Stimulated activated CD4-positive, alpha-beta T cell treated with anti-CD3 and anti-CD28 coated beads, Interleukin-1b, Interleukin-23, amount 100 ng/mL, for 48 hours (primary cell): Measurements from ENCODE around the gene PLPP3.

Experiments
- DNase-seq: peaks from one replicate; pipeline ENCODE4 v3.0.0-alpha.2; 2020

The PLPP3 gene

DNA sequence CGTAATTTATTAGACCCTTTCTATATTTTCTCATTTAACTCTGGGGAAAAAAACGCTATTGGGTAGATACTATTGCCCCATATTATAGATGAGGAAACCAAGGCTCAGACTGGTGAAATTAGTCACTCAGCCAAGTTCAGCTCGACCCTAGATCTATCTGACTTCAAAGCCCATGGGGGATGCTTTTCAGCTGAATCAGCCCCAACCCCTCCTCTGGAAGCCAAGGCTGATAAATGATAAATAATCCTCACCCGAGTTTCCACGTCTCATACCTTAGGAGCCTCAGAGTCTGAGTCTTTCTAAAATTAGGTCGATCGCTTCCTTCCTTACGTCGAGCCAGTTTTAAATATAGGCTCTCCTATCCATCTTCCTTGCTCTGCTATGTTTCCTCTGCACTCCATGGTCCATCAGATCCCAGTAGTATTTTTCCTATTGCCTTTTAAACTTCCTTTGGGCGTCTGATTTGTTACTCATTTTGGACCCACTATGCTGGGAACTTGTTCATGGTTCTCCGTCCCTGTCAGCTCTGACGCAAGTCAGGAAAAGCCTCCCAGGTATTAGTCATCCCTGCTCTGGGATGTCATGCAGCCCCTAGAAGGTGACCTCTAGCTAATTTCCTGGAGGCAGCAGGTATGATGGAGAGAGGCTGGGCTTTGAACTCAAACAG lies 122.8 kb downstream of the PLPP3 start:
- DNase-seq = no peak

DNA sequence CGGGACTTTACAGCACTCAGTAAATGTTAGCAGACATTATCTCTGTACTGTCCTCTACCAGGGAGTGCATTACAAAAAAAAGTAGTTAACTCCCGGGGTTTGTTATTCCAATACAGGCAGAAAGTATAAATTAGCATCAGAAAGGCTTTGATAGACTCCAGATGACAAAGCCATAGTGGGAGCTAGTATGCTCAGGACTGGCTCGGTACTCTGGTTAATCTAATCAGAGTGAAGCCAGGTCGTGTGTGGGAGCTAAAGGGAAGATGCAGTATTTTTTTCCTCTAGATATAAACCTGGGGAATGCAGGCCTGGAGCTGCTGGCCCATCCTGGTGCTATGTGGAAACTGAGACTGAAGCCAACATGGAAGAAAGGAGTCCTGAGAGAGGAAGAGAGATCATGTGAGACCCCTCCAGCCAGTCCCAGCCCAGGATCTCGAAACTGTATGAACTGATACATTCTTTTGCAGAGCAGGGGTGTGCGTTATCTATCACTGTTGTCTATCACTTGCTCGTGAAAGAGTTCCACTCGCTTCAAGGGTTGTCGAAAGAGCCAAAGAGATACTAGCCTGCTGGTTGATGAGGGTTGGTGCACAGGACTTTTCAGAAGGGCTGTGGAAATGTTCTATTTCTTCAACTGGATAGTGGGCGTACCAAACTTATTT lies 125.8 kb downstream of the PLPP3 start:
- no peak for DNase-seq

DNA sequence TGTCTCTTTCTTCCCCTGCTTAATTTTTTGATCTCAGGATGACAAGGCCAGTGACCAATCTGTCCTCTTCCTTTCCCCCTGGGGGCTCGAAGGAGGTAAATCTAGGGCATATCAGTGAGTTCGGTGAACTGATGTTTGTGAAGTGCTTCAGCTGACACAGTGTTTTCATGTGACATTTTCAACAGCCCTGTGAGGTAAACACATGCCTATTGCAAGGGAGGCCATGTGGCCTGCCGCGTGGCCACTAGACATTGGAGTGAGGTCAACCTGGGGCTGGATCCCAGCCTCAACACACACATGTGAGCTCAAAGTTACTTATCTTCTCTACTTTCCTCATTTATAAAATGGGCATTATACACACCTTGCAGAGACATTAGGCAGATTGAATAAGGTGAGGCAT lies 126.3 kb downstream of the PLPP3 start:
- DNase-seq = no peak

DNA sequence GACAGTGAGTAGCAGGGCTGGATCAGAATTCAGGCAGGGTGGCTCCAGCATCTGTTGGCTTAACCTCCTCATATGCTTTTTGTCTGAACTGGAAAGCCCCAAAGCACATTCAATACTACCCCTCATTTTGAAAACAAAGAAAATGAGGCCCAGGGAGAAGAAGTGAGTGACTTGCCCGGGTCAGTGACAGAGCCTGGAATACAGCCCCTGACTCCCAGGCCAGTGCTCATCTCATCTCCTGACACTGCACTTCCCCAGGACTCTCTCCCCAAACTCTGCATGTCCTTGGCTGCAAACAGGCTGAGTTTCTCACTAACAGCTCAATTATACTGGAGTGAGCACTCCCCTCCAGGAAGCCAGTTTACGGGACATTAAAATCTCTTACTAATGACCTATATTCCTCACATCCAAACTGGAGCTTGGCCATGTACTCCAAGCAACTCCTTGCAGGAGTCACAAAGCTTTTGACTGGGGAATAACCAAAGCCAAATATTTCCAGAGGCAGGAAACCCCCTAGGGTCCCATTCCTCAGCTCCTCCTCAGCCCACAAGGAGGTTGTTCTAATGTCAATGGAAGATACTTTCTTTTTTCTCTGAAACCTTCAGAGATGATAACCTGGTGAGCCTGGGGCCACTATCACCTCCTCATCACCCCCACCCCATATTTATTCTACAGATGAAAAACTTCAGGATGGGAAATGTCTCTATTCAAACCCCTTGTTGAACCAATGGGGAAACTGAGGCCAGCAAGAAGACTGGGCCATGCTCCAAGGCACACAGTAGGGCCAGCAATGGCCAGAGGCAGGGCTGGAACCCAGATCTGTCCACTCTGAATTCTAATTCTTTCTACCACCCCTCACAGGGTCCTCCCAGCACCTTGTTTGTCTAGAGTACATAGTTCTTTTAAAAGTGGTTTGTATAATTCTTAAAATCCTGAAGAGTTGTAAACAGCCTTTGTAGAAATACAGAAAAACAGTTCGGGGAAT lies 127.0 kb downstream of the PLPP3 start:
- no peak for DNase-seq

DNA sequence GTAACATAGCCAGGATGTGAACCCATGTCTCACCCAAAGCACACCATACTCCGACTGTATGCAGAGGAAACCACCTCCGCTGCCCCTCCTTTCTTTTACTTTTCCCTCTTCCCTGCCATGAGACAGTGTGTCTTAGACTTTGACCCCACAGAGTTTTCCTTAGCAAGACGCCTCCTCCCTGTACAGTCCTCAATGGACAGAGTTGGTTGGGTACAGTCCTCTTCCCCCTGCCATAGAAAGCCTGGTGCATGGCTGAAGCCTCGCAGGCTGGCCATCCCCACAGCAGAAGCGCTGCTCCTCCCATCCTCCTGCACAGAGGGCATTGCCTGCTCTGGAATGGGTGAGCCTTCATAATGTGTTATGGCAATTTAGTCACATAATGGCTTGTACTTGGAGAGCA lies 127.9 kb downstream of the PLPP3 start:
- DNase-seq = no peak

DNA sequence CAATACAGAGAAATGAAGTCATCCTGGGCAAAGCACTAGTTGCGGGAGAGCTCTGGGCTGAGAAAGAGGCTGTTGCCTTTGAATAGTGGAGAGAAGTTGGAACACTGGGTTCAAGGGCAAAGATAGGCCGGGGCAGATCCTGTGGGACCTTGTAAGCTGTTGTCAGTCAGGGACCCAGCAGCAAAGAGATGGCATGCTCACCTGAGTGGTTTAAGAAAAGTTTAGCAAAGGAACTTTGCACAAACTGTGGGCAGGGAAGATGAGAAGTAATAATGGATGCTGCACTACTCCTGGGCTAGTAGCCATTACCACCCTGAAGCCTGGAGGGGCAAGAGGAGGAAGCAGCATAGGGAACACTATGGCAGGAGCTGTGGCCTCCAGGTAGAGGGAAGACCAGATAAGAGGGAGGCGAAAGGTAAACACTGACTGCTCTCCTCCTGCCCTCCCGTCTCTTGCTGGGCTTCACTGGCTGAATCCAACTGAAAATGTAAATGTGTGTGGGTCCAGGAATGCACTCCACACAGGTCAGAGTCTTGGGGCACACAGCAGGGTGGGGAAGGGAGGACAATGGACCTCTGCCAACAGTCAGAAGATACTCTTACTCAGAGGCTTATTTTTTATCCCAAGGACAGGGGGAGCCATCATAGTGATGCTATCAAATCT lies 129.2 kb downstream of the PLPP3 start:
- no peak for DNase-seq

DNA sequence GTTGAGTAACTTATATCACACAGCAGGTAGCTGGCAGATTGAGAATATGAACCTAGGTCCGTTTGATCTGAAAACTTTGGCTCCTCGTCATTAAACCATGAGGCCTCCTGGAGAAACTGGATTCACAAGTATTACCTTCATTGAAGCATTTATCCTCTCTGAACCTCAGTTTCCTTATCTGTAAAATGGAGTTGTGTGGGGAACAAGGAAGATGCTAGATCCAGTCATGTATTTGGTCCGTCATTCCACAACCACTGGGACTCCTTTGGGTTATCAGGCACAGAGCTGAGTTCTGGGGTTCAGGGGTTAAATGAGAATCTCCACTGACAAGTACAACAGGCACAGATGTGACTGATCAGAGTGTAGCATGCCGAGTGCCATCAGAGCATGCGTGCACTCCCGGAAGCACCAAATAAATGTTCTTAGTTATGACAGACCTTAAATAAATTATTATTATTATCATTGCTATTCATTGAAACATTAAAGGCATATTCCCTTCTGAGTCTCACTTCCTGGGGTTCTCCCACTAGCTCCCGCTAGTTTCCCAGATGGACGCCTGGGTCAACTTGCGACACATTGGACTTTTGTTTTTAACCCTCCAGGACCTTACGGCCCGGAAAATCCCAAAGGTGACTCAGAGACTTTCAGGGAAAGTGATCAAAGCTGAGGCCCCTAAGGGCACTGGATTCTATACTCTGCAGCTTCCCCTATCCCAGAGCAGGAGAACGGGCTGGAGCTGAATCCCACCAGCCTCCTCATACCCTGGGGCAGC lies 130.6 kb downstream of the PLPP3 start:
- DNase-seq = no peak

DNA sequence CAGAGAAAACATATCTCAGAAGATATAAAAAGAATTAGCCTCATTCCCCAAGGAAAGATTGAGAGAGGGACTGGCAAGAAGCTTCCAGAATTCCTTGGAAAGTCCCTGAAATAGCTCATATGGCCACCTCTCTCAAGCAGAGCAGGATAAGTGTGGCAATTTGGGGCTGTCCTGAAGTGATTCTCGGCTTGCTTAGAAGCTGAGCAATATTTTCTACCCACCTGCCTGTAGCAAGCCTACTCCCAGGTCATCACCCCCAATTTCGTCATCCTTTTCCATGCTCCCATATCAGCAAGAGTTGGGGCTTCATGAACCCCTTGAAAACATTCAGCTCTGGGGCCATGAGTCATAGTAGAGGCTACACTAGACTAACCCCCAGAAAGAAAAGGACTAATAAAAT lies 131.5 kb downstream of the PLPP3 start:
- DNase-seq = no peak

DNA sequence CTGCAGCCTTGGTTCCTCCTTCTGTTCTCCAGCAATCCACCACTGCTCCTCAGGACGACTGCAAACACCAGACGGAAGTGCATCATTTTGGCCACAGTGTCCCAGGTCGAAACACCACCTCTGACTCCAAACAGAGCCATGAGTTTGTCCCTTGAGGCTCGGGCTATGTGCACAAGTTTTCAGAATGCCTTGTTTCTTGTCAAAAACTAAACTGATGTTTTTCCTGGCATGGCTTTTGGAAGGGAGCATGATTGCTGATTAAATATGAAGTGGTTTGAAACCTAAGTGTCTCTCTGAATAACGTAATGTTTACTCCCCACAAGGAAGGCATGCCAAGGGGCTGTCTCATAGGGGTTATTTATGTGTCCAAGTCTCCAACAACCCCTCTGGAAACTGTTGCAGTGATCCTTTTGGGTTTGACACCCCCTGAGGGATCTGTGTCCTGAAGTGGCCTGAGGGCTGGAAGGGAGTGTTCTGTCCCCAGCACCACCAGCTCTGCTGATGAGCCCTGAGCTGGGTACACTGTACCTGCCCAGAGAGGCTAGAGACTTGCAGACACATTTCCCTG lies 132.7 kb downstream of the PLPP3 start:
- no peak for DNase-seq

DNA sequence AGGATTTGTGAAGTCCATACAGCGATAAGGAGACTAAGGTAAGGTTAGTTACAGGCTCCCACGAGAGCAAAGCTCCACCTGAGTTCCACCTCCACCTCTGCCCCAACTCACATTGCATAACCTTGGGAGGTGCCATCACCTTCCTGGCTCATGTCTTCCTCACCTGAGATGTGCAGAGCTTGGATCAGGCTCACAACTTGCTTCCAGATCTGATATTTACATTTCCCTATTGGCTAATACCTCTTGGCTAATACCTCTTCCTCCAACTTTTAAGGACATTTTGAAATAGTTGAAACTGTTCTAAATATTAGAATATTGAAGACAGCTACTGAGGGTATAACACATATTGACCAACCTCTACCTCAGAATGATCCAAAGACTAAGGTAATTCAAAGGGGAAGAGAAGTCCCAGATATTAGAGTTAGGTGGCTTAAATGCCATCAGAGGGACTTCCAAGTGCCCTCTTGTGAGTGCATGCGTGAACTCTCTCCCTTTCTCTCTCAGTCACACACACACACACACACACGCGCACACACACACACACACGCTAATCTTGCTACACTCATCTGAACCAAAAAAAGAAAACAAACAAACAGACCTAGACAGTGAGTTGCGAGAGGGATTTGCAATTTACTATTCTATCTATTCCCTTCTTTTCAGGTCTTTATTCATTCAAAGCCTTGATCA lies 134.3 kb downstream of the PLPP3 start:
- DNase-seq = no peak
